Caco-2 (cell line): ENCODE results near the gene PARP11. TPM values are rescaled to one million over a fixed set of nuclear protein-coding genes. Genes with fewer than 3 reads are reported as not detected.
A peak's percentile ranks its signal among the peaks of the same experiment; 100 is the strongest.

ENCODE experiments used
- Bru-seq: library from RNA; stranded (reverse); fragments of 400-500 nt; gene quantifications from one replicate; lab custom pipeline; 2021; lab: Mats Ljungman, UMichigan
- BruChase-seq, 2 experiments: library from RNA; stranded (reverse); fragments of 400-500 nt; gene quantifications; one replicate each; lab custom pipeline; 2021; lab: Mats Ljungman, UMichigan
- BruUV-seq: library from RNA; stranded (reverse); fragments of 400-500 nt; replicated peaks from 2 replicates; lab custom pipeline; 2021; lab: Mats Ljungman, UMichigan
- CTCF ChIA-PET: fragments of 300-600 bp; sonication (Branson Sonifier 250); formaldehyde crosslinking; loops from one replicate; lab custom pipeline; 2022; ENCODE audit warnings: antibody characterized with exemption; lab: Charles Lee
- POLR2A ChIA-PET: fragments of 300-600 bp; sonication (Branson Sonifier 250); formaldehyde crosslinking; loops from one replicate; lab custom pipeline; 2022; ENCODE audit warnings: antibody characterized with exemption; lab: Charles Lee
- DNase-seq, 2 experiments: peaks; one replicate each; pipeline versions ENCODE4 v3.0.0 to v3.0.0-alpha.2; 2020 to 2022
- H3K27me3 ChIP-seq: replicated peaks from 2 replicates; pipeline ENCODE4 v1.6.0; 2011; ENCODE audit warnings: low read length; ENCODE audit not compliant: control insufficient read depth, insufficient read depth
- H3K36me3 ChIP-seq: 2 replicates; pipeline ENCODE4 v1.5.1; 2011; ENCODE audit warnings: low read length; ENCODE audit not compliant: control insufficient read depth, insufficient read depth
- H3K4me1 ChIP-seq: fragments of 250-450 bp; sonication (Bioruptor Pico); 2 replicates; pipeline ENCODE4 v1.5.1; 2020; ENCODE audit warnings: mild to moderate bottlenecking
- H3K4me3 ChIP-seq: 2 replicates; pipeline ENCODE4 v1.5.1; 2011; ENCODE audit warnings: low read depth, mild to moderate bottlenecking, control low read depth, low read length
- H3K9me3 ChIP-seq: fragments of 250-450 bp; sonication (Bioruptor Pico); 2 replicates; pipeline ENCODE4 v1.5.1; 2020; ENCODE audit warnings: mild to moderate bottlenecking, moderate library complexity
- H3K27ac Mint-ChIP-seq: one replicate; pipeline ENCODE4 v1.8.0; 2022; ENCODE audit warnings: mixed read lengths; ENCODE audit not compliant: unreplicated experiment
- H3K27me3 Mint-ChIP-seq: one replicate; pipeline ENCODE4 v1.8.0; 2022; ENCODE audit warnings: mixed read lengths; ENCODE audit not compliant: insufficient read depth, unreplicated experiment
- H3K36me3 Mint-ChIP-seq: one replicate; pipeline ENCODE4 v1.8.0; 2022; ENCODE audit warnings: mild to moderate bottlenecking, mixed read lengths; ENCODE audit not compliant: insufficient read depth, unreplicated experiment
- H3K4me1 Mint-ChIP-seq: one replicate; pipeline ENCODE4 v1.8.0; 2022; ENCODE audit warnings: low read depth, mixed read lengths; ENCODE audit not compliant: unreplicated experiment
- H3K4me3 Mint-ChIP-seq: one replicate; pipeline ENCODE4 v1.8.0; 2022; ENCODE audit warnings: mild to moderate bottlenecking, moderate library complexity, mixed read lengths; ENCODE audit not compliant: unreplicated experiment
- H3K9me3 Mint-ChIP-seq: one replicate; pipeline ENCODE4 v1.8.0; 2022; ENCODE audit warnings: mixed read lengths; ENCODE audit not compliant: unreplicated experiment
- CTCF ChIP-seq, 2 experiments: fragments of 200-600 bp in 1 of 2; IDR thresholded peaks; 1 replicate in 1 of 2; 2 replicates in 1 of 2; pipeline versions ENCODE4 v1.5.1 to v1.8.0; 2011 to 2022; ENCODE audit warnings: antibody characterized with exemption in 1 of 2, control low read depth in 1 of 2, inconsistent platforms in 1 of 2, low read depth in 1 of 2, low read length in 1 of 2, mild to moderate bottlenecking in 1 of 2, moderate library complexity in 1 of 2; ENCODE audit not compliant: insufficient read depth in 1 of 2, severe bottlenecking in 1 of 2, unreplicated experiment in 1 of 2
- intact Hi-C: fragments of 100-400 bp; cut with micrococcal nuclease; formaldehyde crosslinking; loops from one replicate; pipeline ENCODE4 v1.10.0; 2022; ENCODE audit not compliant: unreplicated experiment
- long read RNA-seq: library from polyadenylated mRNA; stranded (forward); transcript quantifications from one replicate; pipeline ENCODE4 v2.0.0, GENCODE V29; 2022
- total RNA-seq: library from RNA; stranded (reverse); gene quantifications from 2 replicates; pipeline ENCODE4 v1.2.3, GENCODE V29; 2022

The PARP11 gene
- 18.1 and 19.0 TPM in 2 replicates for total RNA-seq
- percentile 76 among the genes with signal in this experiment for Bru-seq, nascent RNA
- percentile 69 among the genes with signal in this experiment for BruChase-seq, experiment 1, labeled RNA remaining after a 2-hour chase
- BruChase-seq, experiment 2, labeled RNA remaining after a 6-hour chase: percentile 67 among the genes with signal in this experiment
- long read RNA-seq, full-length matches to known transcripts: 14 of 32 reads
- long read RNA-seq, partial matches to known transcripts: 3 of 32 reads
- long read RNA-seq, other reads (novel, unspliced or antisense): 15 of 32 reads

GRCh38 chr12:3872800-3873636, at the start of gene PARP11:
Gene PARP11, minus strand, starts transcription at chr12:3873399. Its CDS starts 170 bp downstream, at chr12:3873229.
- H3K9me3 Mint-ChIP-seq: no peaks in the 10 kb centered on the region
- H3K4me1 Mint-ChIP-seq: peaks cover 9% of the 10 kb centered on the region
- DNase-seq: peak; percentile 98
- H3K27me3 ChIP-seq: no peaks in the 10 kb centered on the region
- H3K4me1 ChIP-seq: peaks cover 4% of the 10 kb centered on the region
- no peaks in the 10 kb centered on the region for H3K36me3 Mint-ChIP-seq
- H3K27ac Mint-ChIP-seq: peak within 1 kb of the TSS; percentile 87
- TF ChIP-seq CTCF (IDR thresholded peaks at IDR 0.05; ENCODE audit: insufficient read depth in 1 of 2, low read depth in 1 of 2, low read length in 1 of 2, severe bottlenecking in 1 of 2, unreplicated experiment in 1 of 2): no peak
- no peaks in the 10 kb centered on the region; the same call in 1 of the 2 replicates for H3K9me3 ChIP-seq
- intact Hi-C loops: loop anchor here (1.0 kb wide), 1 partner anchor 24 kb away; no protein-coding TSS in a partner anchor
- POLR2A ChIA-PET: interaction anchor here (0.5 to 1.0 kb wide), 12 partner anchors 20 to 717 kb away, joined by 3 to 14 read pairs (median 3); no protein-coding TSS in a partner anchor
- H3K4me3 ChIP-seq: peak within 1 kb of the TSS; percentile 73
- H3K27me3 Mint-ChIP-seq: peaks cover 2% of the 10 kb centered on the region
- peak within 1 kb of the TSS; percentile 95 for H3K4me3 Mint-ChIP-seq
- CTCF ChIA-PET: interaction anchor here (1.0 to 1.6 kb wide), 4 partner anchors 10 to 404 kb away, joined by 3 to 8 read pairs (median 6); no protein-coding TSS in a partner anchor
- no peaks in the 10 kb centered on the region; the same call in 1 of the 2 replicates for H3K36me3 ChIP-seq
- no TSS peak for BruUV-seq

GRCh38 chr12:3922033-3922432, 48.8 kb upstream of the PARP11 start:
- no peak for DNase-seq
- Mint-ChIP-seq H3K4me1 (peaks cover 7% of the 10 kb centered on the region), H3K9me3 (no peaks in the 10 kb centered on the region), H3K27me3 (peaks cover 5% of the 10 kb centered on the region), H3K36me3 (no peaks in the 10 kb centered on the region), H3K4me3 (no peak overlapping the region), H3K27ac (no peak overlapping the region)
- H3K4me1 ChIP-seq: peaks cover 35% of the 10 kb centered on the region
- no peak for TF ChIP-seq CTCF (IDR thresholded peaks at IDR 0.05; ENCODE audit: insufficient read depth in 1 of 2, low read depth in 1 of 2, low read length in 1 of 2, severe bottlenecking in 1 of 2, unreplicated experiment in 1 of 2)
- H3K27me3 ChIP-seq: no peaks in the 10 kb centered on the region
- no peak overlapping the region for H3K4me3 ChIP-seq
- no peaks in the 10 kb centered on the region for H3K9me3 ChIP-seq
- ChIA-PET POLR2A (no interaction called here), CTCF (interaction anchor here (0.8 to 1.0 kb wide), 2 partner anchors 39 to 355 kb away, joined by 3 to 4 read pairs; no protein-coding TSS in a partner anchor)
- no TSS peak for BruUV-seq
- intact Hi-C loops: no loop called here
- H3K36me3 ChIP-seq: no peaks in the 10 kb centered on the region

- intact Hi-C loops: loop anchor here (2.0 kb wide), 1 partner anchor 41 kb away; no protein-coding TSS in a partner anchor
- H3K4me1 Mint-ChIP-seq: peaks cover 9% of the 10 kb centered on the region
- no peaks in the 10 kb centered on the region for H3K36me3 ChIP-seq
- no peak overlapping the region for H3K27ac Mint-ChIP-seq
- no peak overlapping the region for H3K4me3 ChIP-seq
- H3K27me3 Mint-ChIP-seq: peaks cover 5% of the 10 kb centered on the region
- no peak for TF ChIP-seq CTCF (IDR thresholded peaks at IDR 0.05; ENCODE audit: insufficient read depth in 1 of 2, low read depth in 1 of 2, low read length in 1 of 2, severe bottlenecking in 1 of 2, unreplicated experiment in 1 of 2)
- no peak for DNase-seq
- BruUV-seq: no TSS peak
- H3K9me3 ChIP-seq: no peaks in the 10 kb centered on the region
- ChIA-PET CTCF (interaction anchor here (0.8 to 1.0 kb wide), 2 partner anchors 38 to 355 kb away, joined by 3 to 4 read pairs; no protein-coding TSS in a partner anchor), POLR2A (no interaction called here)
- H3K9me3 Mint-ChIP-seq: no peaks in the 10 kb centered on the region
- no peaks in the 10 kb centered on the region for H3K36me3 Mint-ChIP-seq
- no peaks in the 10 kb centered on the region for H3K27me3 ChIP-seq
- H3K4me1 ChIP-seq: peaks cover 35% of the 10 kb centered on the region
- H3K4me3 Mint-ChIP-seq: no peak overlapping the region
Measured at GRCh38 chr12:3921526-3921925, 48.3 kb upstream of the PARP11 start.
